Astrocyte (in vitro differentiated cells and primary cell): ENCODE data around the gene PBX2. TPM values are rescaled to one million over a fixed set of nuclear protein-coding genes. Genes with fewer than 3 reads are reported as not detected.

Experiments used
- DNase-seq: peaks from one replicate; pipeline ENCODE4 v3.0.0-alpha.2; 2010; ENCODE audit warnings: low read depth
- FAIRE-seq: peaks from 2 replicates; lab custom pipeline; 2011; peaks lifted over from hg19 to GRCh38; lab: Jason Lieb, UNC
- H2AFZ ChIP-seq: 2 replicates; pipeline ENCODE4 v1.6.0; 2012; ENCODE audit warnings: low read depth, low read length, inconsistent platforms
- H3K27ac ChIP-seq: 2 replicates; pipeline ENCODE4 v1.5.1; 2011; ENCODE audit warnings: low read depth, low read length, inconsistent platforms
- H3K27me3 ChIP-seq: 2 replicates; pipeline ENCODE4 v1.6.0; 2011; ENCODE audit warnings: low read length, inconsistent platforms; ENCODE audit not compliant: insufficient read depth
- H3K36me3 ChIP-seq: 2 replicates; pipeline ENCODE4 v1.5.1; 2011; ENCODE audit warnings: low read length, inconsistent platforms; ENCODE audit not compliant: insufficient read depth
- H3K4me1 ChIP-seq: 2 replicates; pipeline ENCODE4 v1.5.1; 2011; ENCODE audit warnings: low read length, inconsistent platforms; ENCODE audit not compliant: insufficient read depth
- H3K4me2 ChIP-seq: 2 replicates; pipeline ENCODE4 v1.6.0; 2012; ENCODE audit warnings: low read length, inconsistent platforms
- H3K4me3 ChIP-seq: 2 replicates; pipeline ENCODE4 v1.5.1; 2011; ENCODE audit warnings: low read depth, mild to moderate bottlenecking, low read length, inconsistent platforms; ENCODE audit not compliant: insufficient read depth
- H3K79me2 ChIP-seq: 2 replicates; pipeline ENCODE4 v1.6.0; 2012; ENCODE audit warnings: mild to moderate bottlenecking, low read length, inconsistent platforms; ENCODE audit not compliant: insufficient read depth
- H3K9ac ChIP-seq: 2 replicates; pipeline ENCODE4 v1.6.0; 2012; ENCODE audit warnings: mild to moderate bottlenecking, low read length, inconsistent platforms
- H3K9me3 ChIP-seq: 2 replicates; pipeline ENCODE4 v1.5.1; 2012; ENCODE audit warnings: low read depth, mild to moderate bottlenecking, low read length, inconsistent platforms; ENCODE audit not compliant: insufficient read depth
- H4K20me1 ChIP-seq: 2 replicates; pipeline ENCODE4 v1.6.0; 2012; ENCODE audit warnings: low read length, inconsistent platforms; ENCODE audit not compliant: insufficient read depth
- H3K27ac Mint-ChIP-seq: one replicate; pipeline ENCODE4 v1.8.0; 2021; ENCODE audit warnings: mild to moderate bottlenecking, mixed read lengths; ENCODE audit not compliant: unreplicated experiment
- H3K27me3 Mint-ChIP-seq: one replicate; pipeline ENCODE4 v1.8.0; 2021; ENCODE audit warnings: low read depth, mixed read lengths; ENCODE audit not compliant: unreplicated experiment
- H3K36me3 Mint-ChIP-seq: one replicate; pipeline ENCODE4 v1.8.0; 2021; ENCODE audit warnings: low read depth, mixed read lengths; ENCODE audit not compliant: unreplicated experiment
- H3K4me1 Mint-ChIP-seq: one replicate; pipeline ENCODE4 v1.8.0; 2021; ENCODE audit warnings: low read depth, mixed read lengths; ENCODE audit not compliant: unreplicated experiment
- H3K4me3 Mint-ChIP-seq: one replicate; pipeline ENCODE4 v1.8.0; 2021; ENCODE audit warnings: mild to moderate bottlenecking, moderate library complexity, mixed read lengths; ENCODE audit not compliant: unreplicated experiment
- H3K9me3 Mint-ChIP-seq: one replicate; pipeline ENCODE4 v1.8.0; 2021; ENCODE audit warnings: mild to moderate bottlenecking, mixed read lengths; ENCODE audit not compliant: unreplicated experiment
- EZH2 ChIP-seq: IDR thresholded peaks from 2 replicates; pipeline ENCODE4 v1.6.1; 2012; ENCODE audit warnings: mild to moderate bottlenecking, low read length, inconsistent platforms; ENCODE audit not compliant: insufficient read depth
- total RNA-seq: library from RNA; stranded (reverse); gene quantifications from 2 replicates; pipeline ENCODE4 v1.2.1, GENCODE V29; 2021
- TF ChIP-seq, protein P1 (sequence below): IDR thresholded peaks from 2 replicates; pipeline ENCODE4 v1.5.1; 2011; ENCODE audit warnings: low read depth, mild to moderate bottlenecking, inconsistent platforms, low read length, moderate library complexity; ENCODE audit not compliant: insufficient read depth

Gene PBX2
- total RNA-seq, 1 donor from 2014 or later: 80.7 TPM

- no peaks in the 10 kb centered on the region for H3K27me3 ChIP-seq
- no peak for FAIRE-seq
- Mint-ChIP-seq H3K36me3 (no peaks in the 10 kb centered on the region), H3K27ac (no peak overlapping the region), H3K4me1 (no peaks in the 10 kb centered on the region), H3K27me3 (peaks cover 21% of the 10 kb centered on the region), H3K4me3 (no peak overlapping the region), H3K9me3 (peaks cover 2% of the 10 kb centered on the region)
- H2AFZ ChIP-seq: no peak overlapping the region
- H3K36me3 ChIP-seq: no peaks in the 10 kb centered on the region
- no peak overlapping the region for H3K9ac ChIP-seq
- H4K20me1 ChIP-seq: no peaks in the 10 kb centered on the region
- no peak for TF ChIP-seq EZH2
- TF ChIP-seq, protein P1, sequence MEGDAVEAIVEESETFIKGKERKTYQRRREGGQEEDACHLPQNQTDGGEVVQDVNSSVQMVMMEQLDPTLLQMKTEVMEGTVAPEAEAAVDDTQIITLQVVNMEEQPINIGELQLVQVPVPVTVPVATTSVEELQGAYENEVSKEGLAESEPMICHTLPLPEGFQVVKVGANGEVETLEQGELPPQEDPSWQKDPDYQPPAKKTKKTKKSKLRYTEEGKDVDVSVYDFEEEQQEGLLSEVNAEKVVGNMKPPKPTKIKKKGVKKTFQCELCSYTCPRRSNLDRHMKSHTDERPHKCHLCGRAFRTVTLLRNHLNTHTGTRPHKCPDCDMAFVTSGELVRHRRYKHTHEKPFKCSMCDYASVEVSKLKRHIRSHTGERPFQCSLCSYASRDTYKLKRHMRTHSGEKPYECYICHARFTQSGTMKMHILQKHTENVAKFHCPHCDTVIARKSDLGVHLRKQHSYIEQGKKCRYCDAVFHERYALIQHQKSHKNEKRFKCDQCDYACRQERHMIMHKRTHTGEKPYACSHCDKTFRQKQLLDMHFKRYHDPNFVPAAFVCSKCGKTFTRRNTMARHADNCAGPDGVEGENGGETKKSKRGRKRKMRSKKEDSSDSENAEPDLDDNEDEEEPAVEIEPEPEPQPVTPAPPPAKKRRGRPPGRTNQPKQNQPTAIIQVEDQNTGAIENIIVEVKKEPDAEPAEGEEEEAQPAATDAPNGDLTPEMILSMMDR: no peak
- no peak overlapping the region for H3K4me3 ChIP-seq
- H3K27ac ChIP-seq: no peak overlapping the region
- H3K4me2 ChIP-seq: no peak overlapping the region
- H3K79me2 ChIP-seq: no peaks in the 10 kb centered on the region
- no peaks in the 10 kb centered on the region for H3K9me3 ChIP-seq
- no peaks in the 10 kb centered on the region for H3K4me1 ChIP-seq
- no peak for DNase-seq
These were observed 20.2 kb upstream of the PBX2 start for GRCh38 chr6:32210191-32210601.

GRCh38 chr6:32208996-32209395 is 19.0 kb upstream of the PBX2 start:
- FAIRE-seq: no peak
- Histone ChIP-seq H2AFZ (no peak overlapping the region), H3K9ac (no peak overlapping the region), H3K4me1 (no peaks in the 10 kb centered on the region), H3K4me3 (no peak overlapping the region), H3K4me2 (no peak overlapping the region), H3K9me3 (no peaks in the 10 kb centered on the region), H3K27me3 (no peaks in the 10 kb centered on the region), H4K20me1 (no peaks in the 10 kb centered on the region), H3K36me3 (no peaks in the 10 kb centered on the region), H3K27ac (no peak overlapping the region), H3K79me2 (no peaks in the 10 kb centered on the region)
- H3K9me3 Mint-ChIP-seq: peaks cover 2% of the 10 kb centered on the region
- DNase-seq: no peak
- H3K27ac Mint-ChIP-seq: no peak overlapping the region
- no peaks in the 10 kb centered on the region for H3K4me1 Mint-ChIP-seq
- peaks cover 22% of the 10 kb centered on the region for H3K27me3 Mint-ChIP-seq
- TF ChIP-seq EZH2: no peak
- TF ChIP-seq, protein P1: no peak
- peaks cover 3% of the 10 kb centered on the region for H3K36me3 Mint-ChIP-seq
- no peak overlapping the region for H3K4me3 Mint-ChIP-seq

DNA sequence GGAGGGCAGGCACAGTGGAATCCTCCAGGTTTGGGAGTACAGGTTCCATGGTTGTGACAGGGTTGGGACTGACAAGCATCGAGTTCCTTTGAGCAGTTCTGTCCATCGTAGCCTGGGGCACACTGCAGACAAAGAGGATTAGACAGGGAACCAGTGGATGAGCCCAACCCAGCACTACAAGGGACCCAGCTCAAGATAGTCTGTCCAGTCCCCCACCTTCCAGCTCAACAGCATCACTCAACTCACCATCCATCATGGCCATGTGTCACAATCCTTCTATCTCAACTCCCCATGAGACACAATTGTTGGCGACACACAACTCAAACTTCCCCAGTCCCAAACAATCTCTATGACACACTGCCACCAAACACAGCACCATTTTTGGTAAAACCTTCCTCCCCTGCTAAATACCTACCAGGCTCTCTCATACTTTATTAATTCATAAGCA is 14.3 kb upstream of the PBX2 start:
- H3K9ac ChIP-seq: no peak overlapping the region
- no peaks in the 10 kb centered on the region for H3K79me2 ChIP-seq
- no peaks in the 10 kb centered on the region for H3K27me3 ChIP-seq
- H3K9me3 Mint-ChIP-seq: peaks cover 2% of the 10 kb centered on the region
- H3K36me3 ChIP-seq: no peaks in the 10 kb centered on the region
- H3K36me3 Mint-ChIP-seq: peaks cover 3% of the 10 kb centered on the region
- no peaks in the 10 kb centered on the region for H4K20me1 ChIP-seq
- H3K4me2 ChIP-seq: no peak overlapping the region
- no peak for DNase-seq
- H3K4me3 ChIP-seq: no peak overlapping the region
- no peaks in the 10 kb centered on the region for H3K9me3 ChIP-seq
- no peak overlapping the region for H3K4me3 Mint-ChIP-seq
- H2AFZ ChIP-seq: no peak overlapping the region
- H3K4me1 ChIP-seq: no peaks in the 10 kb centered on the region
- H3K27me3 Mint-ChIP-seq: peaks cover 28% of the 10 kb centered on the region
- TF ChIP-seq, protein P1: no peak
- no peak for TF ChIP-seq EZH2
- no peak overlapping the region for H3K27ac ChIP-seq
- FAIRE-seq: no peak
- no peaks in the 10 kb centered on the region for H3K4me1 Mint-ChIP-seq
- H3K27ac Mint-ChIP-seq: no peak overlapping the region
